GM10266 (cell line): ENCODE data around the gene OR2W1.

Source experiments
- DNase-seq: peaks from one replicate; pipeline ENCODE4 v3.0.0; 2012; ENCODE audit errors: extremely low spot score
- CTCF ChIP-seq: IDR thresholded peaks from 2 replicates; pipeline ENCODE4 v1.5.1; 2012; ENCODE audit warnings: mild to moderate bottlenecking, low read depth; ENCODE audit not compliant: control insufficient read depth, insufficient read depth; ENCODE audit errors: missing control alignments

OR2W1 gene

GRCh38 chr6:29016559-29017427 lies 28.2 kb downstream of the OR2W1 start:
- DNase-seq = peak; percentile 83
- peak; percentile 90 for TF ChIP-seq CTCF

DNA sequence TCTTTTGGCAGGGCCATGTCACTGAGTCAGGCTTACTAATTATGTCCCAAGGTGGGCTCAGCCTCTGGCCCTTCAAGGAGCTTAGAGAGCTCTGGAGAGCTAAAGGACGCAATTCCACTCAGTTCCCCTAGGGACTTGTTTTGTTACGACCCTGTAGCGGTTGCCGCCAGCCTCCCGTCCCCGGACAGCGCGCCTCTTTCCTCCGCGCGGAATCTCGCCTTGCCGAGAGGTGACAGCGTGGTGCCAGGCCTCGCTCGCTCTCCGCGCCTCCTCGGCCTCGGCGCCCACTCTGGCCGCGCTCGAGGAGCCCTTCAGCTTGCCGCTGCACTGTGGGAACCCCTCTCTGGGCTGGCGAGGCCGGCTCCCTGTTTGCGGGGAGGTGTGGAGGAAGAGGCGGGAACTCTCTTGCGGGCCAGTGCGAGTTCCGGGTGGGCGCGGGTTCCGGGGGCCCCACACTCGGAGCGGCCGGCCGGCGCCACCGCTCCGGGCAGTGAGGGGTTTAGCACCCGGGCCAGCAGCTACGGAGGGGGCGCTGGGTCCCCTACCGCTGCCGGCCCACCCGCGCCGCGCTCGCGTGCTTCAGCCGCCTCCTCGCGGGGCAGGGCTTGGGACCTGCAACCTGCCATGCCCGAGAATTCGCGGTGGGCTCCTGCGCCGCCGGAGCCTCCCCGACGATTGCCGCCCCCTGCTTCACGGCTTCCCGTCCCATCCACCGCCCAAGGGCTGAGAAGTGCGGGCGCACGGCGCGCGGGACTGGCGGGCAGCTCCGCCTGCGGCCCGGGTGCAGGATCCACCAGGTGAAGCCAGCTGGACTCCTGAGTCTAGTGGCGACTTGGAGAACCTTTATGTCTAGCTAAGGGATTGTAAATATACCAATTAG lies 30.0 kb downstream of the OR2W1 start:
- no peak for TF ChIP-seq CTCF
- DNase-seq = no peak

DNA sequence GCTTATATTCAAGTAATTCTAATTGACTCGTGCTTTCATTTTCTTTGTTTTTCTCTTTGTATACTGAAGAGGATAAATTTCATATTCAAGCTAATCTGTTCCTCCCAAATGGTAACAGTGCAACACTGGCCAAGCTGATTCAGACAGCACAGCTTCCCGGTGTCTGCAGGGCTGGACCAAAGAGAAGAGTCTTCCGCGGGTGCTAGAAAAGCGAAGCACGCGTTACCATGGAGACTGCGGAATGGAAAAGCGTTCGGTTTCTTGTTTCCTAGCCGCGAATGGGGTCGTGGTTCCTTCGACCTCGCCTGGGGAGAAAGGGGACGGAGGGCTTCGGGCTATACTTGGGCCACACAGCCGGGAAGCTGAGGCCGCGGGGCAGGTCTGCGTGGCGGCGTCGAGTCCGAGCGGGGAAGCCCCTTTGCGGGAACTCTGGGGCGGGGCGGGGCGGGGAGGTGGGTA lies 33.7 kb downstream of the OR2W1 start:
- TF ChIP-seq CTCF = no peak
- DNase-seq = peak; percentile 43

DNA sequence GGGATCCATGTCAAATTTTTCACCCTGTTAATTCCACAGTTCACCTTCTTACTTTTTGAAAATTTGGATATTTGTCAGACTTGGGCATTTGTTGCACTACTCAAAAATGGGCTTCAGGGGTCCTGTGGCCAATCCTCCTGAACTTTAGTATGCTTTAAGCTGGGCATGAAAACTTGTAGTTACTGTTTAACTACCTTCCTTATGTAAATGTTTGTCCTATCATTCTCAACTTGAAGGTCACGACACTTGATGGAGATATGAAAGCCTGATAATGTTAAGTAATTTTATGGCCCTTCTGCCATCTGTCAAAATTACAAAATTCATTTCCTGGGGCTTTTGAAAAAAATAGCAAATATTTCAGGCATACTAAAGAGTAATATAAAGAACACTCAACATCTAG lies 35.6 kb downstream of the OR2W1 start:
- DNase-seq = no peak
- TF ChIP-seq CTCF = no peak

GRCh38 chr6:29008089-29008488 lies 36.9 kb downstream of the OR2W1 start:
- no peak for DNase-seq
- no peak for TF ChIP-seq CTCF

- no peak for DNase-seq
- TF ChIP-seq CTCF = no peak
Observed at GRCh38 chr6:29005183-29005885, 39.6 kb downstream of the OR2W1 start, which contains the start of gene ZNF311. Gene ZNF311, minus strand, starts transcription at chr6:29005315. Its CDS starts 1,361 bp downstream, at chr6:29003954.
